ENCODE data around the gene NTRK2. TPM values are rescaled to one million over a fixed set of nuclear protein-coding genes. Genes with fewer than 3 reads are reported as not detected.

NTRK2 gene
- total RNA-seq, 1 donor from 2014 or later, result 0.98 TPM

GRCh38 chr9:85036496-85036895, 367.0 kb downstream of the NTRK2 start:
- ATAC-seq, result no peak
- Histone ChIP-seq H3K4me1 (no peaks in the 10 kb centered on the region), H3K9me3 (no peaks in the 10 kb centered on the region), H3K36me3 (no peaks in the 10 kb centered on the region), H3K27me3 (no peaks in the 10 kb centered on the region), H3K4me3 (no peak overlapping the region), H3K27ac (no peak overlapping the region)
- intact Hi-C loops (cut with DNase I), result no loop called here
- TF ChIP-seq CTCF (IDR thresholded peaks at IDR 0.05), result no peak
- DNase-seq, result no peak

DNA sequence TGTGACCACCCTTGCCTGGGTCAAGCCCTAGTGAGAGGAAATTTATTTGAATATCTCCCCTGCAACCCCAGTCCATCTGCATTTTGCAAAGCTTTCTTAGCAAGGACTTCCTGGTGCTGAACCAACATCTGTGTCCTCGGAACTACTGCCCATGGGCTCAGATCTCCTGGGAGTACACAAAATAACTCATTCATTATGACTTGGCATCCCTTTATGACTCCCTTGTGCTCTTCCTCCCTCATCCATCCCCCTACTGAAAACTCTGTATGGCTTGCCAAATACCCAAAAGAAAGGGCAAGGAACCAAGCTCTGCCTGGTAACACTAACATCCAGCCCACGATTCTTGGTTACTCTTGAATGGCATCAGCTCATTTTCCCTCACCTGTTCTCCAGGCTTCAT, 368.5 kb downstream of the NTRK2 start:
- DNase-seq (no peak), ATAC-seq (no peak)
- no peaks in the 10 kb centered on the region for H3K4me1 ChIP-seq
- intact Hi-C loops (cut with DNase I), result no loop called here
- H3K27ac ChIP-seq, result no peak overlapping the region
- TF ChIP-seq CTCF (IDR thresholded peaks at IDR 0.05), result no peak
- no peaks in the 10 kb centered on the region for H3K36me3 ChIP-seq
- no peak overlapping the region for H3K4me3 ChIP-seq
- H3K27me3 ChIP-seq, result no peaks in the 10 kb centered on the region
- H3K9me3 ChIP-seq, result no peaks in the 10 kb centered on the region

- no peak for TF ChIP-seq CTCF (IDR thresholded peaks at IDR 0.05)
- no peaks in the 10 kb centered on the region for H3K4me1 ChIP-seq
- H3K36me3 ChIP-seq, result no peaks in the 10 kb centered on the region
- intact Hi-C loops (cut with DNase I), result no loop called here
- H3K27ac ChIP-seq, result no peak overlapping the region
- H3K4me3 ChIP-seq, result no peak overlapping the region
- no peak for DNase-seq
- no peak for ATAC-seq
- no peaks in the 10 kb centered on the region for H3K9me3 ChIP-seq
- no peaks in the 10 kb centered on the region for H3K27me3 ChIP-seq
Measured at GRCh38 chr9:85038824-85039608, 369.5 kb downstream of the NTRK2 start.

DNA sequence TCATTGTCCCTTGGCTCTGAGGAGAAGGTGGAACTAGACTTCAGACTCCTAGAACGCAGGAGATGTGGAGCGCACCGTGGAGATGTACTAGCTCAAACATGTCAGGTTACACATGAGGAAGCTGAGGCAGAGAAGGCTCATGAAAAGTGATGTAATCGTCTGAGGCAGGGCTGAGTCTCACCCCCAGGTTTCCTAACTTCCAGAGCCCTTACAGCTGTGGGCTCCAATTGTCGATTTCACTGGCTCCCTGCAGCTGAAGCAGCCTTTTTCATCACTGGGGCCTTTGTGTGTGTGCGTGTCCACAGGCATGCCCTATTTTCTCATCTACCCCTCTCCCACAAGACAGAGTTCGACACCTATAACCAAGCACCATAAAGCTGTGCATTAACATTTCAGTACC, 370.6 kb downstream of the NTRK2 start:
- ATAC-seq, result no peak
- intact Hi-C loops (cut with DNase I), result no loop called here
- no peaks in the 10 kb centered on the region for H3K9me3 ChIP-seq
- H3K27me3 ChIP-seq, result no peaks in the 10 kb centered on the region
- no peaks in the 10 kb centered on the region for H3K36me3 ChIP-seq
- H3K4me3 ChIP-seq, result no peak overlapping the region
- DNase-seq, result no peak
- no peak overlapping the region for H3K27ac ChIP-seq
- TF ChIP-seq CTCF (IDR thresholded peaks at IDR 0.05), result no peak
- H3K4me1 ChIP-seq, result no peaks in the 10 kb centered on the region

DNA sequence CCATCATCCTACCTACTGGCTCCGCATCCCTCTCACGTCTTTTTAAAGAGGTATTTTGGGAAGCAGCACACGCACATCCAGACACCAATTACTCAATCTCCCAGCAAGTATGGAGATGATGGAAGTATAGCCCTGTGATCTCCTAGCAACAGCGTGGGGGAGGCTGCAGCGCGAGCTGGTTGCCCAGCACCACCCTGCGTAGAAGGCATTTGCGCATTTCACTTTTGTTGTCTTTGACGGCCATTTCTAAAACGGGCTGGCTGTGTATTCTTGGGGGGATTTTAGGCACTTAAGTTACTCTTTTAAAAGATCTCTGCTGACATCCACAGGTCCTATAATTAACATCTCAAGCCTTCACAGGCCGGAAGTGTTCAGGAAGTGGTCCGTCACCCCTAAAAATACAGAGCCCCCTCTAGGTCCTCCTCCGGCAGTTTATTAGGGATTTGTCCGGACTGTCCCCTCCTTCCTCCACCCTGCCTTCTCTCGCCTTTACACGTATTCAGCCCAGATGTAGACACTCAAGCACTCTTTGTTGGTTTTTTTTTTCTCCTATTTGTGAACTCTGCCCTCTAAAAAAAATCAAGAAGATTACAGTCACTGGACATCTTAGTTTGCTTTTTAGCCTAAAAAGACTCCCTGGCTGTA, 371.4 kb downstream of the NTRK2 start:
- H3K4me1 ChIP-seq, result no peaks in the 10 kb centered on the region
- H3K4me3 ChIP-seq, result no peak overlapping the region
- intact Hi-C loops (cut with DNase I), result no loop called here
- no peak for TF ChIP-seq CTCF (IDR thresholded peaks at IDR 0.05)
- H3K9me3 ChIP-seq, result no peaks in the 10 kb centered on the region
- ATAC-seq, result no peak
- no peak for DNase-seq
- no peaks in the 10 kb centered on the region for H3K36me3 ChIP-seq
- no peaks in the 10 kb centered on the region for H3K27me3 ChIP-seq
- H3K27ac ChIP-seq, result no peak overlapping the region
